ENCODE measurements around the gene NDST3.
"Not testable (repeated sequence)": the region's sequence is repeated elsewhere in the genome, so short reads cannot be mapped to it uniquely, and the experiment has no call there.

Gene NDST3

DNA sequence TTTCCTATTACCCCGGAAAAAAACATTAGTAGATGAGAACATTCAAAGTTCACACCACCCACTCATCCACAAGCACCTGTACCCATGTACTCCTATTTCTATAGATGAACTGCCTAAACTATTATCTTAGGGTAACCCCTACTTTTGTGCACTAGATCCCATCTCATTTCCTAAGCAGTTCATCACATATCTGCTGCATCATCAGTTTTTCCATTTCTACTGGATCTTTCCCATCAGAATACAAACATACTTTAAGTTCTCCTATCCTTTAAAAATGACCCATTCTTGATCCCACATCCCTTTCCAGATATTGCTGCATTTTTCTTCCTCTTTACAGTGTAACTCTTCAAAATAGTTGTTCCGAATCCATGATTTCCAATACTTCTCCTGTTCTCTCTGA lies 237.5 kb downstream of the NDST3 start:
- DNase-seq (ENCODE audit: low read depth) = no peak

DNA sequence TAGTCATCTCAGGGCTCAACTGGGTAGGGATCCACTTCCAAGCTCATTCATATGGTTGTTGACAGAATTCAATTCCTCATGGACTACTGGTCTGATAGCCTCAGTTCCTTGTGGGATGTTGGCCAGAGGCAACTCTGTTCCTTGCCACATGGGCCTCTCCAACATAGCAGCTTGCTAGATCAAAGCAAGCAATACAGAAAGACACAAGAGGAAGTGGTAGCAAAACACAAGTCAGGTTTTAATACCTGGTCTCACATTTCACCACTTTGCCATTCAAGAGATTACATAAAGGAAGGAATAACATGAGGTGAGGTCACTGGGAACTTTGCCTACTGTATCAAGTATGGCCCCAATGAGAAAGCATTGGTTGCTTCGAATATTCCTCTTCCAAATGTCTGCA lies 239.4 kb downstream of the NDST3 start:
- no peak for DNase-seq (ENCODE audit: low read depth)

DNA sequence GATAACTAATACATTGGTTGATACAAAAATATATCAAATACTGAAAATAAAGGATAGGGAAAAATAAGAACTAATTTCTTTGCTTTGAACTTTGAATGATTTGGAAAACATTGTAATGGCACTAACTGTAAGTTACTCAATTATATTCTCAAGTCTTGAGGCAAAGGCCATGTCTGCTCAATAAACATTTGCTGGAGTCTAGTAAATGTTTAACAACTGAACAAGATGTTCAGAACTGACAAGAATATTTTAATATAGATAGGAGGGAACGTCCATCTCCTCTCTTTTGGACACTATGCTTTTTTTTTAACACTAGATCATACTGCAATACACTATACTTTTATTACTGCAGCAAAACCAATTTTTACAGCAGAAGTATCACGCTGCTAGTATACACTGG lies 242.3 kb downstream of the NDST3 start:
- no peak for DNase-seq (ENCODE audit: low read depth)

DNA sequence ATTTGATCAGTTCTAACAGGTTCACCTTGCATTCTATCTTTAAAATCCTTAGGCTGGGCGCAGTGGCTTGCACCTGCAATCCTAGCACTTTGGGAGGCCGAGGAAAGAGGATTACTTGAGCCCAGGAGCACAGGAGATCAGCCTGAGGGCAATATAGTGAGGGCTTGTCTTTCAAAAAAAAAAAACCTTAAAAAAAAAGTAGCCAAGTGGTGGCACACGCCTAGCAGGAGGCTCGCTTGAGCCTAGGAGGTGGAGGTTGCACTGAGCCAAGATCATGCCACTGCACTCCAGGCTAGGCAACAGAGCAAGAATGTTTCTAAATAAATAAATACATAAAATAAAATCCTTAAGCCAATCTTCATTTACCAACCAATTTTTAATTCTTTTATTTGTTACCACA lies 243.0 kb downstream of the NDST3 start:
- DNase-seq (ENCODE audit: low read depth) = no peak

DNA sequence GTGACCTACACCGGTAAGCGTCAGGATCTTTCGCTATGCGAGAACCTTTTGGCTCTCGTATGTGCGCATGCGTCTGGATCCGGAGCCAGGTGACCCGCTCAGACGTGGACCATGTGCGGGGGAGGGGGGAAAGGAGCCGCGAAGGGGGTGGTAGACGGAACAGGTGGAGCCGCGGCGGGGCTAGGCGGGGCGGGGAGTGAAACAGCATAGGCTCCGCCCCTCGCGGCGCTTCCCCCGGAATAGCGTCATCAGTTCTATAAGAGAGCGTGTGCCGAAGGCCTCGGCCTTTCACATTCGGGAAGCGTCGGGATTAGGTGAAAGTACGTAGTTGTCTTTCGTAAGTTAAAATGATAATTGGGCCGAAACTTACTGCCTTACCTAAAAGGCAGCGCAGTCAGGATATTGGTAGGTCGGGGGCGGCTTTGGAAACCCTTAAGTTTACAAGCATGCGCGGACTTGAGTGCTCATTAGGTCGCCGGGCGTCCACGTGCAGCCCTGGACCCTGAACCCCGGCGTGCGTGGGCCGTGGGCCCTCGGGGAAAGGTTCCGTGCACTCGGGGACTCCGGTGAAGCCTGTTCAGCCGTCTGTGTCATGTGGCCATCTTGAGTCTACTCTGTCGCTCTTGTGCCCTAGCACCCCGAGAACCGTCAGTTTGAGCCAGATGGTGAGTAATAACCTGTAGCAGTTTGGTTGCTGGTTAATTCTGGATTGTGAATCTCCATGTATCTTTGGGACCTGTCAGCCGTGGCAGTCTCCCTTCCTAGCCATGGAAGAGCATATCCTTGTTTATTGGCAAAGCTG lies 244.4 kb downstream of the NDST3 start:
- DNase-seq (ENCODE audit: low read depth) = peak; percentile 98

DNA sequence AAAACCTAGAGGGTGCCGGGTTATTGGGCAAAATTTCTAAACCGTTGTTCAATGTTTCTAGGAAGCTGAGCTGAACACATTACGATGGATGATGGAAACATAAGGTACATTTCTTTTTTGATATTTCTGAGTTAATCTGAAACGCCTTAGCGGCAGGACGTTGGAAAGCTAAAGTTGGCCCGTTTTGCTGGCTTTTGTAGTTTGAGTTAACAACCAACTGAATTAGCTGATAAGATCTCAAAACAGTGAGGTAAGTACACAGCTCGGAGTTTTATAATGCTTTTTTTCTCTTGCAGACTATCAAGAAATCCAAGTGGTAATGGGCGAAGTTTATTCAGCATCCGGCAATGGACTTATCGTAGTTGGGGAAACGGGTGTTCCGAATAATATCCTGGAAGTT lies 245.0 kb downstream of the NDST3 start:
- DNase-seq (ENCODE audit: low read depth) = no peak

DNA sequence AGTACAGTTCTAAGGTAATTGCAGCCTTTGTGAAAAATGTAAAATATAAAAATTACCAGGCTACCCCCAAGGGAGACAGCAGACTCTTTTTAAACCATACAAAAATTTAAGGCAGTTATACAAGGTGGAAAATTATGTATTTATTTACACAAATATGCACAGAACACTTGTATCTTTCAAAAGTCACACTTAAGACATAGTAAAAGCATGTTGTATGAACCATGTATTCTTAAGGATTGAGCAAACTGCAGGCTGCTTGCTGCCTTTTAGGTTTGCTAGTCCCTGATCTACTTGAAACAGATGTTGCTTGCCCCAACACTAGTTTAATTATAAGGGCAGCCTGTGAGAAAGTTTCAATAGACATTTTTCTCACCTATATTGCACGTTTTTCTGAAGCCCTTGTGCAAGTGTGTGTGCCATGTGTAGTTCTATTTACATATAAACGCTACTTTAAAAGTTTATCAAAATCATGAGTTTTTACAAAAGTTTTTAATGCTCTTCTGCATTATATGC lies 245.7 kb downstream of the NDST3 start:
- DNase-seq (ENCODE audit: low read depth) = no peak

DNA sequence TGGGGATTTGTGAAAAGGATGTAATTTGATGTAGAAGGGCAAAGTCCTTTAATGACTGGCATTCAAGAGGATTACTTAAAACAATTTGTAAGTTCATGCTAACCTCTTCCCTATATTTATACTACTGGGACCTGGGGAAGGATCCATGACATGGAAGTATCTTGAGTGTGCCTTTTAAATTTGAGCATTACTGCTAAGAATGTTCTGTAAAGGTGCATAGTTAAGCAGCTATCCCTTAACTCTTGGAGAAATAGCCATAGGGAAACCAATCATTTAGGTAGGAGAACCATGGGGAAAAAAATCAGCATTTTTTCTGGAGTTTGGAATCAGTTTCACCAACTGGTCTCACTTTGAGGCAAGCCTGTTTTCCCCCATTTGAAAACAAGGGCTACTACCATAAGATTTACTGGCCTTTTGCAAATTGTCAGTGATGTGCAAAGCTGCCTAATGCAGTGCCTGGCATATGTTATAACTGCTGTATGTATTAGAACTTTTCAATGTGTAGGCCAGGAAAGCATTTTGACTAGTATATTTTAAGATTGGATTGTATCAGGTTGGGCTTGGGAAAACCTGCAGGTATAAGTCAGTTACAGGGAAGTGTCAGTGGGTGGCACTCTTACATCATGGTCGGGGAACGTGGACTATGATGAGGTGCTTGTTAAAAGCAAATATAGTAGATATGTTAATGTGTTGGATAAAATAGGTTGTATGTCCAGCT lies 246.4 kb downstream of the NDST3 start:
- no peak for DNase-seq (ENCODE audit: low read depth)

DNA sequence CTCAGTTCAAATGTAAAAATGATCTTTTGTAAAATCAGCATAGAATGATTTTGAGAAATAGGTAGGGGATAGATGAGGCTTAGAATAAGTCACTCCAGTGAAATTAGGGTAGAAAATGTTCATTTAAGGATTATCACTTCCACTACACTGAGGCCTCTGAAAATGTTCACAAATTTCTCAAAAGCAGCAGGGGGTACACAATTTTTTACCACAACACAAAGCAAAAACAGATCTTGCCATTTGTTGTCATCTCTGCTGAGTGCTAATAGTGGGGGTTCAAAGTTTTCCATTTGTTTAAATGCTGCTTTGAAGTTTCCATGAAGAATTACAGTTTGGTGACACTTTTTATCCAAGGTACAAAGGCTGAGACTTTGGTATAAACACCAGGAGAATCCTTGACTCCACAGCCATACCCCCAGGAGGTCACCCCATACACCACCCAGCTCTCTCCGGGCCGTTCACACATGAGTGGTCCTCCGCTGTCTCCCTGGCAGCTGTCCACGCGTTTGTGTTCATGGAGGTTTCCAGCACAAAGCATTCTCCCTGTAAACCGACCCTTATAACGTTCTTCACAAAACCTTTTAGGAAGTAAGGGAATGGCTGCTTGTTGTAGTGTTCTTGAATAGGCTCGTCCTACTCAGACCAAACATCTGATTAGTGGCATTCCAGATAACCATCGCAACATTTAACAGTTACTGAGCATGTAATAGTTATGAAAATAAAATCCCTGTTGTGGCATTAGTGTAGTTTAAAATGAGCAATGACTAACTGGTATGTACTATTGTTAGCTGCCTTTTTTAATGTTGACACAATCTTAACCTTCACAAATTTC lies 247.5 kb downstream of the NDST3 start:
- DNase-seq (ENCODE audit: low read depth) = no peak

DNA sequence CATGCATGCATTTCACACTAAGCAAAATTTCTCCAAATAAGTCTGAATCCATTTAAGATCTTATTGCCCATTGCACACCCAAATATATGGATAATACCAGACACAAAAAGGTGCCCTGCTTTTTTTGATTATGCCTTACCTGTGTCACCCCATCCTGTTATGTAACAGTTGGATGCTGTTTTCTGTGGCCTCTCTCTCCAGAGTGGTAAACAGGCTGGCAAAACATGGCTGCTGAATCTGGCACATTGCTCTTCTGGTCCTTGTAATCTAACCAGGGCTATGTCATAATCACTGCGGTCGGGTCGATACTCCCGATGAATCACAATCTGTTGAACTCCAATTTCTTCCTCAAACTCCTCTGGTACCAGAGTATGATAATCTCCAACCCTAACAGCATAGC lies 248.4 kb downstream of the NDST3 start:
- no peak for DNase-seq (ENCODE audit: low read depth)

DNA sequence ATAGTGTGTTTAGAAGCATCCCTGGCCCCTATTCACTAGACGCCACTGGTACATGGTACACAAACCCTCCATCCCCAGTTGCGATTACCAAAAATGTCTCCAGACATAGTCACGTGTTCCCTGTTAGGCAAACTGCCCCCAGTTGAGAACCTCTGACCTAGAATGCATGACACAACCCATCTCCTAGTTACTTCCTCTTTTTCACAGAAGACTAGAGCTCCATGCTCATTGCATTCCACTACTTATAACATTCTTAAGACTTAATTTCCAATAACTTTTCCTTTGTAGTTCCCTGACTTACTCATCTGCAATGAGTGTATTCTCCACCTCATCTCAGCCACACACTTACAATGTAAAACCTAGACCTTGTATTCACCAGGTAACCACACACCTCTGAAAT lies 249.9 kb downstream of the NDST3 start:
- DNase-seq (ENCODE audit: low read depth) = no peak

DNA sequence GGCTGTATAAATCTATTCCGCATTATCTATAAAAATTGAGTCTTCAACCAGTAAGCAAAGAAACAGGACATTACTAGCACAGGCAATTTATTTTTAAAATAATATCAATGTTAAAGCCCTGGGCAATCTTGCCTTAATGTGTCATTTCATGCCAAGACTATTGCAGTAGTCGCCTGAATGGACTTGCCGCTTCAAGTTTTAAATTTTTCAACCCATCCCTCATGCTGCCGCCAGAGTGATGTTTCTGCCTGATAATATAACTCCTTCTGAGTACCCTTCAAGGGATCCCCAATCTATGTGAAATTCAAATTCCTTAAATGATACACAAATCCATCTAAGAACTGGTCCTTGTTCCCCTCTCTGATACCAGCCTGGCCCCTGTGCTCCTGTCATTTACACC lies 251.6 kb downstream of the NDST3 start:
- DNase-seq (ENCODE audit: low read depth) = no peak

DNA sequence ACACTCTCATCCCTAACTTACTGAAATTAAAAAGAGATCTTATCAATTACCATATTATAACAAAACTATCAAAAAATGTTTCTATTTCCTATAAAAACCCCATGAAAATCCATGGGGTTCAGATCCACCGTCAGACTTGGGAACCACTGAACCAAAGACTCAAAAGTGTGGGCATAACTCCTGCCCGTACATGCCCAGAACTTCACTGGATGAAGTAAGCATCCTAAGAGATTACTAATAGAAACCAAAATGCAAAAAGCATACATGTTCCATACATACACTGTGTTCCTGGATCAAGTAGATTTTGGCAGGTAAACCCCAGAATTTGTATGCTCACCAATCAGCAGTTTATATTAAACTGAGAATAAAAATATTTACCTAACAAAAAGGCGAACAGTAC lies 252.4 kb downstream of the NDST3 start:
- no peak for DNase-seq (ENCODE audit: low read depth)

DNA sequence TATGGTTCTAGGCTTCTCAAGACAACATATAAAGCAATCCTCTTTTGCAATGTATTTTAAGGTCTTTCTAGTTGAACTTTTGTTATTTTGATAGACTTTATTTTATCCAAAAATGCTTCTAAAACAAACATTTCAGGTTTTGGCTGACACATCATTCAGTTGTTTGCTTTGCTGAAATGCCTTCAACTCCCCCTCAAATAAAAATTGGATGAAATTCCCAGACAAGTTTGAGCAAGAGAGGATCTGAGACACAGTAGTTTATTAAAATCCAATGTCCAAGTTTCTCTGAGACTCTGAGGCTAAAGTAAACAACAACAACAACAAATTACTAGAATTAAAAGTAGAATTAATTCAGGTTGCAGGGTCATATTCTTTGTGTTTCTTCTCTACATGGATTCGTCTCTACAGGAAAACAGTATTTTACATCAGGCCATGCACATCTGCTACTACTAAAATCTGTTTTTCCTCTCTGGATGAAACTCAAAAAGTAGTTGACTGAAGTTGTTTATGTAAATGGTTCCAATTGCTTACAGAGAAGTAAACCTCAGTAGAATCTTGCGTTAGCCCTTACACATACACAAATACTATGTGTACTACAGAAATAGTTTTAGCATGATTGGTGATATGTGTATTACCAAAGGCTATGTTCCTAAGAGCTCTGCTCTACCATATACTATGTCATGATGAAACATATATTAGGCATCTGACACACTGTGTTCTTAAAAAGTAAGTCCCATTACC lies 253.6 kb downstream of the NDST3 start:
- DNase-seq (ENCODE audit: low read depth) = no peak

DNA sequence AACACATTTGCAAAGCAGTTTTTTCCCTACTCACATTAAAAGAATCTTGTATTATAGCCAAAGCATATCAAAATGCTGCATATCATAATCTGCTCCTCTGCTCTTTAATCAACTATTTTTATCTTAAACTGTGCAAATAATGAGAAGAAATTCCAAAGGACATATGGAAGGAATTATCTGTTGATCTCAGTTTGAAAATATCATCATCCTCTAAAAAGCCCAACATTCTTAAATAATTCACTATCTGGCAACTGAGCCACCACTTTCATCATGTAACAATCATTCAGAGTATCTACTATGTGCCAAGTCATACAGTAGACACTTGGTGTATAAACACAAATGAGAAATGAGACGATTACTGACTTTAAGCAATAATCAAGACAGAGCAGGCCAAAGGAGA lies 255.5 kb downstream of the NDST3 start:
- DNase-seq (ENCODE audit: low read depth) = no peak

DNA sequence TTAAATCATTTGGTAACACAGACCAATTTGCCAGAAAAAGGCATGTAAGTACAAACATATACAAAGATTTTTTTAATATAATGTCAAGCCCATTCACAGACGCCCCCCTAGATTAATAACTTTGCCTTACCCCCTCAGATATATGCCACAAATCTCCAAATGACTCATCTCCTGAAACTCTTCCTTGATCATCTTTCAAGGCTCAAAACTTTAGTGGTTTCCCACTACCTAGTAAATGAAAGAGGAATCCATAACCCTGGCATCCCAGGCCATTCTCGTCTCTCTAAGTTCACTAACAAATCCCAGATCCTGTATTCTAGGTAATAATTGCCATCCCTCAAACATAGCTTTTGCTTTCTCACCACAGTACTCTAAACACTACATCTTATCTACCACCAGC lies 256.7 kb downstream of the NDST3 start:
- DNase-seq (ENCODE audit: low read depth) = no peak

DNA sequence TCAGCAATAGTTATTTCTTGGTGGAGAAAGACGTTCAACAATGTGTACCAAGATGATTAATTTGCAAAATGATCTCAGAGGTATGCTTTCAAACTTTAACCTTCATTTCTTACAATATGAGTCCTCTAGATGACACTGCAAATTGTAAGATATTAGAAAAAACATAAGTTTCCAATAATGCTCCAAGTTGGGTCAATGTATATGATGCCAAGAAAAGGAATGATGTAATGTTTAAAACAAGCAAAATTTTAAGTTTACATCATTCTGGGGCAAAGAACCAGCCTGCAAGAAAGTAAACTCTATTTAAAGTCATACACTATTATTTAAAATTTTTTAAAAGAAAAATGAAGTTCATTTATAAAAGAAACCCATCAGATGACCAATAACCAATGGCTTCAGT lies 262.4 kb downstream of the NDST3 start:
- DNase-seq (ENCODE audit: low read depth) = no peak

DNA sequence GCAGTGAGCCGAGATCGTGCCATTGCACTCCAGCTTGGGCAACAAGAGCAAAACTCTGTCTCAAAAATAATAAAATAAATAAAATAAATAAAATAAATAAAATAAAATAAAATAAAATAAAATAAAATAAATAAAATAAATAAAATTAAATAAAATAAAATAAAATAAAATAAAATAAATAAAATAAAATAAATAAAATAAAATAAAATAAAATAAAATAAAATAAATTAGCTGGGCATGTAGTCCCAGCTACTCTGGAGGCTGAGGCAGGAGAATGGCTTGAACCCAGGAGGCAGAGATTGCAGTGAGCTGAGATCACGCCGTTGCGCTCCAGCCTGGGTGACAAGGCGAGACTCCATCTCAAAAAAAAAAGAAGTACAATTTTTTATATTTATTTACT lies 265.3 kb downstream of the NDST3 start:
- not testable (repeated sequence) for DNase-seq (ENCODE audit: low read depth)

DNA sequence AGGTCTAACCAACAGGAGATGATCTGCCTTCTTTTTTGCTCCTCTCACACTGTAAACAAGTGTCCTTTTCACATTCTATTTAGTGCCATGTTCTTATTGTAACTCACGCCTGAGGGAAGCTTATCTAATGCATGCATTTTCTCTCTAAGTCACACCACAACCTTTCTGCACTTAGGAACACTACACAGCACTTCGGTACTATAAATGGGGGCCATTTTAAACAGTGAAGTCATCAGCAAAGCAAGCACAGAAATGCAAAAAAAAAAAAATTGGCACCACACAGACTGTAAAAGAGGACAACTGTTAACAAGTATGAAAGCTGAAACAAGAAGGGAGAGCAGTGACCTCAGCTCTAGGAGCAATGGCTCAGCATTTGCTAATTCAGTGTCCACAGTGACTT lies 273.4 kb downstream of the NDST3 start:
- no peak for DNase-seq (ENCODE audit: low read depth)
